Psoas muscle (tissue), 8 donors: ENCODE measurements around the gene RMC1. TPM values are rescaled to one million over a fixed set of nuclear protein-coding genes. Genes with fewer than 3 reads are reported as not detected.

Source experiments
- ATAC-seq, 4 donors: fragments of 200-7000 bp; cut with Tn5 transposase; one replicate each; pipeline ENCODE4 v1.9.1; 2020; ENCODE audit warnings: moderate library complexity in 3 of 4, mild to moderate bottlenecking in 2 of 4
- DNase-seq, 2 donors: peaks; one replicate each; pipeline ENCODE4 v3.0.0-alpha.2; 2020
- H3K27ac ChIP-seq: fragments of 200-600 bp; one replicate; pipeline ENCODE4 v1.8.0; 2022
- H3K27me3 ChIP-seq, 3 donors: fragments of 200-600 bp in 1 of 3; one replicate each; pipeline versions ENCODE4 v1.6.1 to v1.8.0; 2013 to 2022; ENCODE audit warnings: low read length in 2 of 3, mild to moderate bottlenecking in 2 of 3, moderate library complexity in 1 of 3; ENCODE audit not compliant: insufficient read depth in 3 of 3
- H3K36me3 ChIP-seq, 2 donors: fragments of 200-600 bp in 1 of 2; one replicate each; pipeline versions ENCODE4 v1.6.1 to v1.8.0; 2013 to 2022; ENCODE audit warnings: low read depth in 1 of 2, mild to moderate bottlenecking in 1 of 2, moderate library complexity in 1 of 2; ENCODE audit not compliant: insufficient read depth in 1 of 2
- H3K4me1 ChIP-seq: fragments of 200-600 bp; one replicate; pipeline ENCODE4 v1.8.0; 2022
- H3K4me3 ChIP-seq: fragments of 200-600 bp; one replicate; pipeline ENCODE4 v1.8.0; 2022; ENCODE audit warnings: mild to moderate bottlenecking
- H3K9me3 ChIP-seq: fragments of 200-600 bp; one replicate; pipeline ENCODE4 v1.8.0; 2022
- WGBS, 3 donors: extraction: QIAGEN DNeasy Blood & Tissue Kit; methylation state at CpG; one replicate each; pipeline versions ENCODE4 v1.1.6 to v1.1.7; 2013; 5-methylcytosine and 5-hydroxymethylcytosine counted together
- intact Hi-C, 2 donors: fragments of 100-400 bp; cut with DNase I; formaldehyde crosslinking; loops; one replicate each; pipeline versions ENCODE4 v1.11.0 to v1.14.2; 2022
- long read RNA-seq, 2 donors: library from polyadenylated mRNA; unstranded; transcript quantifications; one replicate each; pipeline ENCODE4 v2.0.0, GENCODE V29; 2021
- polyA plus RNA-seq, 3 donors: library from polyadenylated mRNA; stranded (reverse); fragments of 200-250 nt; gene quantifications; one replicate each; pipeline ENCODE4 v1.2.3, GENCODE V29; 2013
- total RNA-seq, 4 donors: library from RNA; stranded (reverse); fragmentation: NEBNext Ultra II Directional in 2 of 4; extraction: Animal tissue kit (Norgen Biotek cat#: 25700) in 2 of 4; gene quantifications; one replicate each; pipeline versions ENCODE4 v1.2.1 to v1.2.4, GENCODE V29; 2021 to 2023
- TF ChIP-seq, protein P1 (sequence below): fragments of 200-600 bp; IDR thresholded peaks from one replicate; pipeline ENCODE4 v1.8.0; 2022; ENCODE audit warnings: antibody characterized with exemption
- donor health status: healthy with polysubstance abuse.
- donor health status: DM: no; HTN: no; CAD: no; lungs with moderate emphysema.
- donor health status: Bipolar disorder and iron deficiency.
- donor health status: healthy.
- donor health status: DM: yes; HTN: yes; CAD: no.
- donor health status: DM: no; HTN: no; CAD: no.
- donor health status: DM: no; HTN: no; CAD: no.
- donor health status: DM: yes; HTN: yes; CAD: no.

RMC1 gene
- total RNA-seq (10 to 100 TPM; 13.8 to 20.1 (median 16.4) TPM), polyA plus RNA-seq (10 to 100 TPM; 19.3 to 33.9 (median 20.1) TPM)
- long read RNA-seq, donor 1, partial matches to known transcripts, result 2 of 10 reads
- long read RNA-seq, donor 1, other reads (novel, unspliced or antisense), result 3 of 10 reads
- long read RNA-seq, donor 2, transcript RMC1-201 (20 exons, 2,162 nt), result major isoform, 16 of 31 reads
- long read RNA-seq, donor 2, partial matches to known transcripts, result 4 of 31 reads
- long read RNA-seq, donor 2, other reads (novel, unspliced or antisense), result 10 of 31 reads

- intact Hi-C loops, result loop anchor here (5.0 kb wide), 1 partner anchor 51 kb away; the partner anchor contains the start of gene RIOK3 (in 2 of the 2)
- Histone ChIP-seq H3K9me3 (no peaks in the 10 kb centered on the region), H3K4me3 (peak within 1 kb of the TSS; percentile 96), H3K36me3 (peaks cover 0 to 25% of the 10 kb centered on the region in 2 donors), H3K27ac (peak within 1 kb of the TSS; percentile 93), H3K27me3 (no peaks in the 10 kb centered on the region), H3K4me1 (peaks cover 10% of the 10 kb centered on the region)
- TF ChIP-seq, protein P1, sequence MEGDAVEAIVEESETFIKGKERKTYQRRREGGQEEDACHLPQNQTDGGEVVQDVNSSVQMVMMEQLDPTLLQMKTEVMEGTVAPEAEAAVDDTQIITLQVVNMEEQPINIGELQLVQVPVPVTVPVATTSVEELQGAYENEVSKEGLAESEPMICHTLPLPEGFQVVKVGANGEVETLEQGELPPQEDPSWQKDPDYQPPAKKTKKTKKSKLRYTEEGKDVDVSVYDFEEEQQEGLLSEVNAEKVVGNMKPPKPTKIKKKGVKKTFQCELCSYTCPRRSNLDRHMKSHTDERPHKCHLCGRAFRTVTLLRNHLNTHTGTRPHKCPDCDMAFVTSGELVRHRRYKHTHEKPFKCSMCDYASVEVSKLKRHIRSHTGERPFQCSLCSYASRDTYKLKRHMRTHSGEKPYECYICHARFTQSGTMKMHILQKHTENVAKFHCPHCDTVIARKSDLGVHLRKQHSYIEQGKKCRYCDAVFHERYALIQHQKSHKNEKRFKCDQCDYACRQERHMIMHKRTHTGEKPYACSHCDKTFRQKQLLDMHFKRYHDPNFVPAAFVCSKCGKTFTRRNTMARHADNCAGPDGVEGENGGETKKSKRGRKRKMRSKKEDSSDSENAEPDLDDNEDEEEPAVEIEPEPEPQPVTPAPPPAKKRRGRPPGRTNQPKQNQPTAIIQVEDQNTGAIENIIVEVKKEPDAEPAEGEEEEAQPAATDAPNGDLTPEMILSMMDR, result no peak
- DNase-seq (peak; percentile 98), ATAC-seq (peak; percentile 98 to 99 (median 99))
- WGBS, 3 donors, result 0 to 1% (median 1%) methylated on average over 78 to 110 of the region's 110 CpGs
Observed at GRCh38 chr18:23503038-23503962, at the start of gene RMC1. Gene RMC1, plus strand, starts transcription at chr18:23503511. Its CDS starts 108 bp downstream, at chr18:23503619.

DNA sequence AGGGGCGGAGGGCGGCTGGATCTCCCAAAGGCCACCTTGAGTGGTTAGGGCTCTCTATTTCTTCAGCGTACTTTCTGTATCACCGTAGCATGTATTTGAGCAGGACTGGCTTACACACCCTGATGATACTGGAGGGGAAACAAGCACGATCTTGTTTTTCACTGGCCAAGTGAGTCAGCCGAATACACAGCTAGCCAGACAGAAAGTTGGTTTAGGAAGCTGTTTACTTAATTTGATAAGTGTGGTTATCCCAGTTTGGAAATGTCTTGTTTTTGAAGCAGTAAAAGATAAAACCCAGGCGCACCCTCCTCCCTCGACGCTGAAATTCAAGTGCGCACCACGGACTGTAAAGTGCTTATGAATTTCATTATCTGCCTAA lies 49.6 kb upstream of the RMC1 start:
- intact Hi-C loops, result loop anchor here (5.0 kb wide), 2 partner anchors 49 to 129 kb away; partner anchors contain the start of gene RMC1 (in 2 of the 2)
- no peaks in the 10 kb centered on the region for H3K27me3 ChIP-seq
- DNase-seq (no peak), ATAC-seq (peak; percentile 14 to 52 (median 30))
- 1 to 2% (median 2%) methylated on average over 11 of the region's 11 CpGs for WGBS, 3 donors
- no peaks in the 10 kb centered on the region for H3K36me3 ChIP-seq
- TF ChIP-seq, protein P1, result no peak
- H3K9me3 ChIP-seq, result no peaks in the 10 kb centered on the region
- peaks cover 49% of the 10 kb centered on the region for H3K4me1 ChIP-seq
- H3K4me3 ChIP-seq, result peak overlapping the region; percentile 84
- peak overlapping the region; percentile 95 for H3K27ac ChIP-seq

GRCh38 chr18:23456835-23457234 lies 46.5 kb upstream of the RMC1 start:
- intact Hi-C loops, result no loop called here
- 83 to 90% (median 86%) methylated on average over 2 of the region's 2 CpGs for WGBS, 3 donors
- Histone ChIP-seq H3K36me3 (no peaks in the 10 kb centered on the region), H3K9me3 (no peaks in the 10 kb centered on the region), H3K27ac (no peak overlapping the region), H3K4me1 (peaks cover 72% of the 10 kb centered on the region), H3K27me3 (no peaks in the 10 kb centered on the region), H3K4me3 (peak overlapping the region; percentile 4)
- DNase-seq, result no peak
- TF ChIP-seq, protein P1, result no peak
- ATAC-seq, result no peak

DNA sequence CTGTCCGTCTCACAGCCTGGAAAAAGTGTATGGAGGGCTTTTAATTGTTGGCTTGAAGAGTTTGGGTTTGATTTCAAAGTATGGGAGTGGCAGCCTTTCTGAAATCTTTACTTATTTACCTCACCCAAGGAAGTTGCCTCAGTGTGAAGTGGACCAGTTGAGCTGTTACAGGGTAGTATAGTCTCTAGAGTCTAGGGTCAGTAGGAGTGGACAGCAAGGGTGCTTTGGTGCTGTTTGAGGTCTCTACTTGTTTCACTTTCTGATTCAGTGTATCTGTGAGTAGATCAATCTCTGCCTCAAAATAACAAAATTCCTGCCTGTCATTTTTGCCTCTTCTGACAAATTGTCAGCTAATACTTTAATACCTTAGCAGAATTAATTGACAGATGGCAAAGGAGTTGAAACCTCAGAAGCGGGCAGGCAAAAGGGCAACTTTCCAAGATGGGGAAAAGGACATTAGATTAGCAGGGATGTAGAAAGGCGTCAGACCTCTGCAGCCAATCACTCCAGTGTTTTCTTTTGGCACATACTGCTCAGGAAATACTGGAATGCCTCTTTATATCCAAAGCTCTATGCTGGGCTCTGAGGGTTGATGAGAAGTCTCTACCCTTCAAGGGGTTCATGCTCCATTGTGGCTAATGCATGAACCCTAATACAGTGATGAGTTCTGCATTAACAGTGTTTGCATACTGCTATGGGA lies 44.3 kb upstream of the RMC1 start:
- Histone ChIP-seq H3K9me3 (no peaks in the 10 kb centered on the region), H3K4me1 (peaks cover 65% of the 10 kb centered on the region), H3K36me3 (peaks cover 0 to 19% of the 10 kb centered on the region in 2 donors), H3K27ac (no peak overlapping the region), H3K4me3 (no peak overlapping the region), H3K27me3 (no peaks in the 10 kb centered on the region)
- intact Hi-C loops, result no loop called here
- TF ChIP-seq, protein P1, result no peak
- DNase-seq (no peak), ATAC-seq (no peak)
- 42 to 56% (median 47%) methylated on average over 3 of the region's 3 CpGs for whole genome bisulfite sequencing, 3 donors
